Osteoblast (primary cell): ENCODE data around the gene SLC12A8. TPM values are rescaled to one million over a fixed set of nuclear protein-coding genes. Genes with fewer than 3 reads are reported as not detected.
A peak's percentile ranks its signal among the peaks of the same experiment; 100 is the strongest.

Experiments
- DNase-seq: peaks from one replicate; pipeline ENCODE4 v3.0.0; 2011; ENCODE audit warnings: low spot score, mixed read lengths; ENCODE audit not compliant: insufficient read length; ENCODE audit errors: missing footprints
- H2AFZ ChIP-seq: 2 replicates; pipeline ENCODE4 v1.6.0; 2011; ENCODE audit warnings: mild to moderate bottlenecking, low read length
- H3K27ac ChIP-seq: 2 replicates; pipeline ENCODE4 v1.5.1; 2011; ENCODE audit warnings: mild to moderate bottlenecking, low read depth, low read length, moderate library complexity
- H3K27me3 ChIP-seq: 2 replicates; pipeline ENCODE4 v1.6.0; 2012; ENCODE audit warnings: mild to moderate bottlenecking, control low read depth, inconsistent platforms, low read length, moderate library complexity; ENCODE audit not compliant: insufficient read depth
- H3K36me3 ChIP-seq: 2 replicates; pipeline ENCODE4 v1.5.1; 2011; ENCODE audit warnings: mild to moderate bottlenecking, low read length, control low read depth, moderate library complexity; ENCODE audit not compliant: insufficient read depth
- H3K4me1 ChIP-seq: 2 replicates; pipeline ENCODE4 v1.5.1; 2011; ENCODE audit warnings: mild to moderate bottlenecking, low read length, control low read depth, moderate library complexity; ENCODE audit not compliant: insufficient read depth
- H3K4me2 ChIP-seq: 2 replicates; pipeline ENCODE4 v1.6.0; 2011; ENCODE audit warnings: mild to moderate bottlenecking, low read length; ENCODE audit not compliant: insufficient read depth
- H3K4me3 ChIP-seq: fragments of 200-600 bp; sonication (generic); 3 replicates; pipeline ENCODE4 v1.5.1; 2012; ENCODE audit warnings: mild to moderate bottlenecking, low read length, inconsistent platforms; ENCODE audit not compliant: insufficient read depth
- H3K79me2 ChIP-seq: 2 replicates; pipeline ENCODE4 v1.6.0; 2012; ENCODE audit warnings: mild to moderate bottlenecking, low read length, control low read depth, inconsistent platforms; ENCODE audit not compliant: insufficient read depth
- H3K9me3 ChIP-seq: 2 replicates; pipeline ENCODE4 v1.5.1; 2011; ENCODE audit warnings: low read depth, low read length, control low read depth
- H4K20me1 ChIP-seq: 2 replicates; pipeline ENCODE4 v1.6.0; 2012; ENCODE audit warnings: mild to moderate bottlenecking, low read length, control low read depth; ENCODE audit not compliant: insufficient read depth
- CTCF ChIP-seq: IDR thresholded peaks from 2 replicates; pipeline ENCODE4 v1.5.1; 2011; ENCODE audit warnings: mild to moderate bottlenecking, low read depth, low read length, moderate library complexity; ENCODE audit errors: extremely low read depth
- total RNA-seq: library from RNA; depleted of rRNA; stranded (reverse); fragments of >200 nt; gene quantifications from 2 replicates; pipeline ENCODE4 v1.2.3, GENCODE V29; 2012

The SLC12A8 gene
- total RNA-seq, 1 donor, result 36.2 TPM

- Histone ChIP-seq H3K27me3 (no peaks in the 10 kb centered on the region), H3K36me3 (no peaks in the 10 kb centered on the region), H3K9me3 (no peaks in the 10 kb centered on the region), H3K4me1 (peaks cover 21% of the 10 kb centered on the region), H3K4me3 (no peak overlapping the region), H3K27ac (peak overlapping the region; percentile 54), H2AFZ (no peak overlapping the region), H3K79me2 (no peaks in the 10 kb centered on the region), H4K20me1 (no peaks in the 10 kb centered on the region), H3K4me2 (peak overlapping the region; percentile 60)
- no peak for TF ChIP-seq CTCF
- no peak for DNase-seq
These were observed 61.1 kb downstream of the SLC12A8 start for GRCh38 chr3:125151442-125151817.

GRCh38 chr3:125150525-125151441 is 61.8 kb downstream of the SLC12A8 start:
- no peak for DNase-seq

GRCh38 chr3:125149462-125149861 is 63.1 kb downstream of the SLC12A8 start:
- no peaks in the 10 kb centered on the region for H3K27me3 ChIP-seq
- no peak overlapping the region for H3K4me3 ChIP-seq
- no peak overlapping the region for H3K27ac ChIP-seq
- H3K9me3 ChIP-seq, result no peaks in the 10 kb centered on the region
- H4K20me1 ChIP-seq, result no peaks in the 10 kb centered on the region
- H3K79me2 ChIP-seq, result no peaks in the 10 kb centered on the region
- H3K36me3 ChIP-seq, result no peaks in the 10 kb centered on the region
- no peak for TF ChIP-seq CTCF
- H3K4me1 ChIP-seq, result peaks cover 25% of the 10 kb centered on the region
- no peak overlapping the region for H2AFZ ChIP-seq
- no peak for DNase-seq
- H3K4me2 ChIP-seq, result no peak overlapping the region

More at GRCh38 chr3:125150525-125151441, 61.8 kb downstream of the SLC12A8 start:
- Histone ChIP-seq H3K4me1 (peaks cover 21% of the 10 kb centered on the region), H2AFZ (no peak overlapping the region), H3K79me2 (no peaks in the 10 kb centered on the region), H3K9me3 (no peaks in the 10 kb centered on the region), H3K4me2 (peak overlapping the region; percentile 60), H4K20me1 (no peaks in the 10 kb centered on the region), H3K4me3 (no peak overlapping the region), H3K27me3 (no peaks in the 10 kb centered on the region), H3K36me3 (no peaks in the 10 kb centered on the region), H3K27ac (peak overlapping the region; percentile 54)
- peak; percentile 52 for TF ChIP-seq CTCF

GRCh38 chr3:125148836-125149235 is 63.7 kb downstream of the SLC12A8 start:
- no peak overlapping the region for H3K27ac ChIP-seq
- DNase-seq, result peak; percentile 92

More at GRCh38 chr3:125148836-125149235, 63.7 kb downstream of the SLC12A8 start:
- Histone ChIP-seq H3K9me3 (no peaks in the 10 kb centered on the region), H2AFZ (peak overlapping the region; percentile 28), H3K4me2 (no peak overlapping the region), H3K27me3 (no peaks in the 10 kb centered on the region), H3K36me3 (no peaks in the 10 kb centered on the region), H3K79me2 (no peaks in the 10 kb centered on the region), H3K4me3 (no peak overlapping the region), H4K20me1 (no peaks in the 10 kb centered on the region), H3K4me1 (peaks cover 31% of the 10 kb centered on the region)
- no peak for TF ChIP-seq CTCF
